Measurements from ENCODE around the gene IL20.

Gene IL20

DNA sequence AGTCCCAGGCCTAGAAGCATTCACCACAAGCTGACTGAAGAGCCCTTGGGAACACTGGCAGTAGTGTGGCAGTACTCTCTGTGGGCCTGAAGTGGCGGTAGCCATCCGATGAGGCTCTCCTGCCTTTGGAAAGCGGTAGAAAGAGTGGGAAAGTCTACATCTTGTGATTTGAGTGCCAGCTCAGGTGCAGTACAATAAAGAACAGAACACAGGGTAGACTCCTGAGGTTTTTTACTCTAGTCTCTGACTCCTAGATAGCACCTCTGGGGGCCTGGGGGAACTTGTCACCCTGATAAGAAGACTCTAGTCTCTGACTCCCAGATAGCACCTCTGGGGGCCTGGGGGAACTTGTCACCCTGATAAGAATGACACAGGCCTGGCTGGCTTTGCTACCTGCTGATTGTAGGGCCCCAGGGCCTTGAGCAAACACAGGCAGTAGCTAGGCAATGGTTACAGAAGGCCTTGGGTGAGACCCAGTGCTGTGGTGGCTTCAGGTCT is 18.0 kb upstream of the IL20 start:
- Histone ChIP-seq H3K4me3 (ENCODE audit: low read depth, low read length) (no peak overlapping the region), H3K4me1 (ENCODE audit: control insufficient read depth, insufficient read depth, low read length) (no peaks in the 10 kb centered on the region), H3K36me3 (ENCODE audit: control insufficient read depth in 2 of 2, insufficient read depth in 1 of 2, low read length in 2 of 2) (no peaks in the 10 kb centered on the region), H3K9me3 (ENCODE audit: control insufficient read depth, insufficient read depth, low read depth, low read length) (no peaks in the 10 kb centered on the region), H3K27ac (ENCODE audit: extremely low read depth, low read depth, low read length) (no peak overlapping the region)
- ChIA-PET POLR2A (no interaction called here), CTCF (interaction anchor here (0.6 to 3.1 kb wide), 4 partner anchors 9 to 133 kb away, joined by 3 to 11 read pairs (median 5); partner anchors contain the start of gene IL20)
- TF ChIP-seq ZNF214 (tag by site-specific recombination; IDR thresholded peaks at IDR 0.05; ENCODE audit: borderline replicate concordance) (no peak), HOXA7 (CRISPR knock-in tag; IDR thresholded peaks at IDR 0.05; ENCODE audit: borderline replicate concordance) (no peak), ZNF561 (tag by site-specific recombination; IDR thresholded peaks at IDR 0.05; ENCODE audit: borderline replicate concordance) (no peak), ZBTB21 (tag by site-specific recombination; IDR thresholded peaks at IDR 0.05) (no peak), ZNF146 (tag by site-specific recombination; IDR thresholded peaks at IDR 0.05) (no peak), ZNF292 (tag by site-specific recombination; IDR thresholded peaks at IDR 0.05; ENCODE audit: borderline replicate concordance, low read depth) (no peak), RBAK (tag by site-specific recombination; IDR thresholded peaks at IDR 0.05) (no peak), ZNF133 (tag by site-specific recombination; IDR thresholded peaks at IDR 0.05) (no peak), ZNF76 (tag by site-specific recombination; IDR thresholded peaks at IDR 0.05; ENCODE audit: borderline replicate concordance, low read depth) (no peak), ZNF354C (tag by site-specific recombination; IDR thresholded peaks at IDR 0.05; ENCODE audit: borderline replicate concordance, low read depth) (no peak)
- TF ChIP-seq, protein P1, sequence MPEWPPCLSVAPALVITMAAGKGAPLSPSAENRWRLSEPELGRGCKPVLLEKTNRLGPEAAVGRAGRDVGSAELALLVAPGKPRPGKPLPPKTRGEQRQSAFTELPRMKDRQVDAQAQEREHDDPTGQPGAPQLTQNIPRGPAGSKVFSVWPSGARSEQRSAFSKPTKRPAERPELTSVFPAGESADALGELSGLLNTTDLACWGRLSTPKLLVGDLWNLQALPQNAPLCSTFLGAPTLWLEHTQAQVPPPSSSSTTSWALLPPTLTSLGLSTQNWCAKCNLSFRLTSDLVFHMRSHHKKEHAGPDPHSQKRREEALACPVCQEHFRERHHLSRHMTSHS (tag by site-specific recombination; IDR thresholded peaks at IDR 0.05), result no peak
- TF ChIP-seq, protein P2, sequence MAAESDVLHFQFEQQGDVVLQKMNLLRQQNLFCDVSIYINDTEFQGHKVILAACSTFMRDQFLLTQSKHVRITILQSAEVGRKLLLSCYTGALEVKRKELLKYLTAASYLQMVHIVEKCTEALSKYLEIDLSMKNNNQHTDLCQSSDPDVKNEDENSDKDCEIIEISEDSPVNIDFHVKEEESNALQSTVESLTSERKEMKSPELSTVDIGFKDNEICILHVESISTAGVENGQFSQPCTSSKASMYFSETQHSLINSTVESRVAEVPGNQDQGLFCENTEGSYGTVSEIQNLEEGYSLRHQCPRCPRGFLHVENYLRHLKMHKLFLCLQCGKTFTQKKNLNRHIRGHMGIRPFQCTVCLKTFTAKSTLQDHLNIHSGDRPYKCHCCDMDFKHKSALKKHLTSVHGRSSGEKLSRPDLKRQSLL (tag by site-specific recombination; IDR thresholded peaks at IDR 0.05), result no peak
- TF ChIP-seq, protein P3, sequence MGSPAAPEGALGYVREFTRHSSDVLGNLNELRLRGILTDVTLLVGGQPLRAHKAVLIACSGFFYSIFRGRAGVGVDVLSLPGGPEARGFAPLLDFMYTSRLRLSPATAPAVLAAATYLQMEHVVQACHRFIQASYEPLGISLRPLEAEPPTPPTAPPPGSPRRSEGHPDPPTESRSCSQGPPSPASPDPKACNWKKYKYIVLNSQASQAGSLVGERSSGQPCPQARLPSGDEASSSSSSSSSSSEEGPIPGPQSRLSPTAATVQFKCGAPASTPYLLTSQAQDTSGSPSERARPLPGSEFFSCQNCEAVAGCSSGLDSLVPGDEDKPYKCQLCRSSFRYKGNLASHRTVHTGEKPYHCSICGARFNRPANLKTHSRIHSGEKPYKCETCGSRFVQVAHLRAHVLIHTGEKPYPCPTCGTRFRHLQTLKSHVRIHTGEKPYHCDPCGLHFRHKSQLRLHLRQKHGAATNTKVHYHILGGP (tag by site-specific recombination; IDR thresholded peaks at IDR 0.05), result no peak
- TF ChIP-seq, protein P4, sequence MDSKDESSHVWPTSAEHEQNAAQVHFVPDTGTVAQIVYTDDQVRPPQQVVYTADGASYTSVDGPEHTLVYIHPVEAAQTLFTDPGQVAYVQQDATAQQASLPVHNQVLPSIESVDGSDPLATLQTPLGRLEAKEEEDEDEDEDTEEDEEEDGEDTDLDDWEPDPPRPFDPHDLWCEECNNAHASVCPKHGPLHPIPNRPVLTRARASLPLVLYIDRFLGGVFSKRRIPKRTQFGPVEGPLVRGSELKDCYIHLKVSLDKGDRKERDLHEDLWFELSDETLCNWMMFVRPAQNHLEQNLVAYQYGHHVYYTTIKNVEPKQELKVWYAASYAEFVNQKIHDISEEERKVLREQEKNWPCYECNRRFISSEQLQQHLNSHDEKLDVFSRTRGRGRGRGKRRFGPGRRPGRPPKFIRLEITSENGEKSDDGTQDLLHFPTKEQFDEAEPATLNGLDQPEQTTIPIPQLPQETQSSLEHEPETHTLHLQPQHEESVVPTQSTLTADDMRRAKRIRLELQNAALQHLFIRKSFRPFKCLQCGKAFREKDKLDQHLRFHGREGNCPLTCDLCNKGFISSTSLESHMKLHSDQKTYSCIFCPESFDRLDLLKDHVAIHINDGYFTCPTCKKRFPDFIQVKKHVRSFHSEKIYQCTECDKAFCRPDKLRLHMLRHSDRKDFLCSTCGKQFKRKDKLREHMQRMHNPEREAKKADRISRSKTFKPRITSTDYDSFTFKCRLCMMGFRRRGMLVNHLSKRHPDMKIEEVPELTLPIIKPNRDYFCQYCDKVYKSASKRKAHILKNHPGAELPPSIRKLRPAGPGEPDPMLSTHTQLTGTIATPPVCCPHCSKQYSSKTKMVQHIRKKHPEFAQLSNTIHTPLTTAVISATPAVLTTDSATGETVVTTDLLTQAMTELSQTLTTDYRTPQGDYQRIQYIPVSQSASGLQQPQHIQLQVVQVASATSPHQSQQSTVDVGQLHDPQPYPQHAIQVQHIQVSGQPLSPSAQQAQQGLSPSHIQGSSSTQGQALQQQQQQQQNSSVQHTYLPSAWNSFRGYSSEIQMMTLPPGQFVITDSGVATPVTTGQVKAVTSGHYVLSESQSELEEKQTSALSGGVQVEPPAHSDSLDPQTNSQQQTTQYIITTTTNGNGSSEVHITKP (tag by site-specific recombination; IDR thresholded peaks at IDR 0.05), result no peak
- TF ChIP-seq, protein P5, sequence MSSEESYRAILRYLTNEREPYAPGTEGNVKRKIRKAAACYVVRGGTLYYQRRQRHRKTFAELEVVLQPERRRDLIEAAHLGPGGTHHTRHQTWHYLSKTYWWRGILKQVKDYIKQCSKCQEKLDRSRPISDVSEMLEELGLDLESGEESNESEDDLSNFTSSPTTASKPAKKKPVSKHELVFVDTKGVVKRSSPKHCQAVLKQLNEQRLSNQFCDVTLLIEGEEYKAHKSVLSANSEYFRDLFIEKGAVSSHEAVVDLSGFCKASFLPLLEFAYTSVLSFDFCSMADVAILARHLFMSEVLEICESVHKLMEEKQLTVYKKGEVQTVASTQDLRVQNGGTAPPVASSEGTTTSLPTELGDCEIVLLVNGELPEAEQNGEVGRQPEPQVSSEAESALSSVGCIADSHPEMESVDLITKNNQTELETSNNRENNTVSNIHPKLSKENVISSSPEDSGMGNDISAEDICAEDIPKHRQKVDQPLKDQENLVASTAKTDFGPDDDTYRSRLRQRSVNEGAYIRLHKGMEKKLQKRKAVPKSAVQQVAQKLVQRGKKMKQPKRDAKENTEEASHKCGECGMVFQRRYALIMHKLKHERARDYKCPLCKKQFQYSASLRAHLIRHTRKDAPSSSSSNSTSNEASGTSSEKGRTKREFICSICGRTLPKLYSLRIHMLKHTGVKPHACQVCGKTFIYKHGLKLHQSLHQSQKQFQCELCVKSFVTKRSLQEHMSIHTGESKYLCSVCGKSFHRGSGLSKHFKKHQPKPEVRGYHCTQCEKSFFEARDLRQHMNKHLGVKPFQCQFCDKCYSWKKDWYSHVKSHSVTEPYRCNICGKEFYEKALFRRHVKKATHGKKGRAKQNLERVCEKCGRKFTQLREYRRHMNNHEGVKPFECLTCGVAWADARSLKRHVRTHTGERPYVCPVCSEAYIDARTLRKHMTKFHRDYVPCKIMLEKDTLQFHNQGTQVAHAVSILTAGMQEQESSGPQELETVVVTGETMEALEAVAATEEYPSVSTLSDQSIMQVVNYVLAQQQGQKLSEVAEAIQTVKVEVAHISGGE (tag by site-specific recombination; conservative IDR thresholded peaks at IDR 0.05; ENCODE audit: low read depth), result no peak
- TF ChIP-seq, protein P6, sequence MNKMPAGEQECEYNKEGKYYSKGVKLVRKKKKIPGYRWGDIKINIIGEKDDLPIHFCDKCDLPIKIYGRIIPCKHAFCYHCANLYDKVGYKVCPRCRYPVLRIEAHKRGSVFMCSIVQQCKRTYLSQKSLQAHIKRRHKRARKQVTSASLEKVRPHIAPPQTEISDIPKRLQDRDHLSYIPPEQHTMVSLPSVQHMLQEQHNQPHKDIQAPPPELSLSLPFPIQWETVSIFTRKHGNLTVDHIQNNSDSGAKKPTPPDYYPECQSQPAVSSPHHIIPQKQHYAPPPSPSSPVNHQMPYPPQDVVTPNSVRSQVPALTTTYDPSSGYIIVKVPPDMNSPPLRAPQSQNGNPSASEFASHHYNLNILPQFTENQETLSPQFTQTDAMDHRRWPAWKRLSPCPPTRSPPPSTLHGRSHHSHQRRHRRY (tag by site-specific recombination; IDR thresholded peaks at IDR 0.05), result no peak

Measured in HEK293 (cell line).